Activated T-cell treated with anti-CD3 and anti-CD28 coated beads, Interleukin-2, amount 50 U/mL, for 24 hours (primary cell): ENCODE data around the gene SART3.
"Not testable (repeated sequence)": the region's sequence is repeated elsewhere in the genome, so short reads cannot be mapped to it uniquely, and the experiment has no call there.

Experiments used
- DNase-seq: peaks from one replicate; pipeline ENCODE4 v3.0.0-alpha.2; 2020
- H3K27ac Mint-ChIP-seq: 2 replicates; pipeline ENCODE4 v1.8.0; 2020; ENCODE audit warnings: mild to moderate bottlenecking, mixed read lengths
- H3K27me3 Mint-ChIP-seq: 2 replicates; pipeline ENCODE4 v1.8.0; 2020; ENCODE audit warnings: mixed read lengths
- H3K36me3 Mint-ChIP-seq: 2 replicates; pipeline ENCODE4 v1.8.0; 2020; ENCODE audit warnings: low read depth, mixed read lengths
- H3K4me1 Mint-ChIP-seq: 2 replicates; pipeline ENCODE4 v1.8.0; 2020; ENCODE audit warnings: low read depth, mixed read lengths
- H3K4me3 Mint-ChIP-seq: 2 replicates; pipeline ENCODE4 v1.8.0; 2020; ENCODE audit warnings: mild to moderate bottlenecking, moderate library complexity, mixed read lengths
- H3K9me3 Mint-ChIP-seq: 2 replicates; pipeline ENCODE4 v1.8.0; 2020; ENCODE audit warnings: mixed read lengths

SART3 gene

DNA sequence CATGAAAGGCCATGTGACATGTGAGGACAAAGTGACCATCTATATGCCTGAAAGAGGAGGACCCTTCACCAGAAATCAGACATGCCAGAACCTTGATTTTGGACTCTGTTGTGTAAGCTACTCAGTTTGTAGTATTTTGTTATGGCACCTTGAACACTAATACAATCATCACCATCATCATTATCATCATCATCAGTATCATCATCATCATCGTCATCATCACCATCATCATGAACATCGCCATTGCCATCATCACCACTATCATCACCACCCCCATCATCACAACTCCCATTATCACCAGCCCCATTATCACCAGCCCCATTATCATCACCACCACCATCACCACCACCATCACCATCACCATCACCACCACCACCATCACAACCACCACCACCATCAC, 17.3 kb upstream of the SART3 start:
- H3K27ac Mint-ChIP-seq, result no peak overlapping the region
- no peak overlapping the region for H3K4me3 Mint-ChIP-seq
- H3K36me3 Mint-ChIP-seq, result no peaks in the 10 kb centered on the region
- no peak for DNase-seq
- peaks cover 7% of the 10 kb centered on the region for H3K9me3 Mint-ChIP-seq
- H3K4me1 Mint-ChIP-seq, result peaks cover 26% of the 10 kb centered on the region
- no peaks in the 10 kb centered on the region for H3K27me3 Mint-ChIP-seq

DNA sequence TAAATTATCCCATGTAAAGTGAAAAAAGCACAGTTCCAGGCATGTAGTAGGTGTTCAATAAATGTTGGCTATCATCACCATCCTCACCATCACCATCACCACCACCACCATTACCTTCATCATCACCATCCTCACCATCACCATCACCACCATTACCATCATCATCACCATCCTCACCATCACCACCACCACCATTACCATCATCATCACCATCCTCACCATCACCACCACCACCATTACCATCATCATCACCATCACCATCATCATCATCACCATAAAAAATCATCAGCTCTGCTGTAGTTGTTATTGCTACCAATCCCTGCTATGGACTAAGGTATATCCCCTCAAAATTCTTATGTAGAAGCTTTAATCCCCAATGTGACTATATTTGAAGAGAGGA, 16.5 kb upstream of the SART3 start:
- H3K4me1 Mint-ChIP-seq, result peaks cover 34% of the 10 kb centered on the region
- H3K27me3 Mint-ChIP-seq, result no peaks in the 10 kb centered on the region
- H3K9me3 Mint-ChIP-seq, result peaks cover 7% of the 10 kb centered on the region
- no peak for DNase-seq
- no peak overlapping the region for H3K27ac Mint-ChIP-seq
- no peak overlapping the region for H3K4me3 Mint-ChIP-seq
- H3K36me3 Mint-ChIP-seq, result no peaks in the 10 kb centered on the region

DNA sequence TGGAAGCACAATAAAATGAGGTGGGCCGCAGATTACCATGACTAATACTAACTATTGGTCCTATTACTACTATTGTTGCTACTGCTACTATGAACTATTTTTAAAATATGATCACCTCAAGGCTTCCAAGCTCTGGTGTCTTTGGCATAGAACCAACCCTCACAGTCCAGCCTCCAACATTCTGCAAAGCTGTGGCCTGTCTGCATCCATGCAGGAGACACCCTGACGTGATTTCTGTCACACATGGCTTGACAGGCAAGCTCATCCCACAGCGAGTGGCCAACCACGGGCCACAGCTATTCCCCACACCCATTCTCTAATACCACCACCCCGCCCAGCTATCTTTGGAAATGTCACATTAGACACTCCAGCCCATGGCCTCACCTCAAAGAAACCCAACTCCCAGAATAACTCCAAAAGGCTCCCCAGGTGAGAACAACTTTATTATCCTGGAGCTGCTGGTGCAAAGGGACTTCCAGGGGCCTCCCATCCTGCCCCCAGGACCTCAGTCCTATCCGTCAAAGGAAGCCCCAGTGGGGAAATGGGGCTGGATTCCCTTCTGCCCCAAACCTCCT, 15.8 kb upstream of the SART3 start:
- Mint-ChIP-seq H3K36me3 (no peaks in the 10 kb centered on the region), H3K9me3 (peaks cover 7% of the 10 kb centered on the region), H3K4me1 (peaks cover 41% of the 10 kb centered on the region), H3K27ac (no peak overlapping the region), H3K4me3 (no peak overlapping the region), H3K27me3 (no peaks in the 10 kb centered on the region)
- peak; percentile 21 for DNase-seq

DNA sequence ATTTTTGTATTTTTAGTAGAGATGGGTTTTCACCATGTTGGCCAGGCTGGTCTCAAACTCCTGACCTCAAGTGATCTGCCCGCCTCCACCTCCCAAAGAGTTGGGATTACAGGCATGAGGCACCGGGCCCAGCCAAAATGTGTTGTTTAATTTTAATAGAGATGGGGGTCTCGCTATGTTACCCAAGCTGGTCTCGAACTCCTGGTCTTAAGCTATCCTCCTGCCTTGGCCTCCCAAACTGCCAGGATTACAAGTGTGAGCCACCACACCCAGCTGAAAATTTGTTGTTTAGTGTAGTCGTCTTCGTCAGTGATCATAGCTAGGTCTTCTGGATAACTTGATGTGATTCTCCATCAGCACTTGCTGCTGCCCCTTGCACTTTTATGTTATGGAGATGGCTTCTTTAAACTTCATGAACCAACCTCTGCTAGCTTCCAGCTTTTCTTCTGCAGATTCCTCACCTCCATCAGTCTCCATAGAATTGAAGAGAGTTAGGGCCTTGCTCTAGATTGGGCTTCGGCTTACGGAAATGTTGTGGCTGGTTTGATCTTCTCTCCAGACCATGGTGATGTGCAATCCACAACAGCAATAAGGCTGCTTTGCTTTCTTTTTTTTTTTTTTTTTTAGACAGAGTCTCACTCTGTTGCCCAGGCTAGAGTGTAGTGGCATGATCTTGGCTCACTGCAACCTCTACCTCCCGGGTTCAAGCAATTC, 14.4 kb upstream of the SART3 start:
- no peak overlapping the region for H3K4me3 Mint-ChIP-seq
- peaks cover 52% of the 10 kb centered on the region for H3K4me1 Mint-ChIP-seq
- H3K36me3 Mint-ChIP-seq, result peaks cover 7% of the 10 kb centered on the region
- peak overlapping the region; percentile 11 for H3K27ac Mint-ChIP-seq
- DNase-seq, result peak; percentile 16
- no peaks in the 10 kb centered on the region for H3K27me3 Mint-ChIP-seq
- peaks cover 7% of the 10 kb centered on the region for H3K9me3 Mint-ChIP-seq

DNA sequence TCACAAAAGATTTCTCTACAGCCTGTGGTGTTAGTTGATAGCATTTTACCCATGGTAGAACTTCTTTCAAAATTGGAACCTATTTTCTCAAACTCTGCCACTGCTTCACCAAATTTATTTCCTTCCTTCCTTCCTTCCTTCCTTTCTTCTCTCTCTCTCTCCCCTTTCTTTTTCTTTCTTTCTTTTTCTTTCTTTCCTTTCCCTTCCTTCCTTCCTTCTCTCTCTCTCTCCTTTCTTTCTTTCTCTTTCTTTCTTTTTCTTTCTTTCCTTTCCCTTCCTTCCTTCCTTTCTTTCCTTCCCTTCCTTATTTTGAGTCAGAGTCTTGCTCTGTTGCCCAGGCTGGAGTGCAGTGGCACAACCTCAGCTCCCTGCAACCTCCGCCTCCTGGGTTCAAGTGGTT, 13.3 kb upstream of the SART3 start:
- not testable (repeated sequence) for H3K9me3 Mint-ChIP-seq, H3K4me3 Mint-ChIP-seq, DNase-seq, H3K27ac Mint-ChIP-seq, H3K27me3 Mint-ChIP-seq
- Mint-ChIP-seq H3K36me3 (peaks cover 18% of the 10 kb centered on the region), H3K4me1 (peaks cover 62% of the 10 kb centered on the region)

DNA sequence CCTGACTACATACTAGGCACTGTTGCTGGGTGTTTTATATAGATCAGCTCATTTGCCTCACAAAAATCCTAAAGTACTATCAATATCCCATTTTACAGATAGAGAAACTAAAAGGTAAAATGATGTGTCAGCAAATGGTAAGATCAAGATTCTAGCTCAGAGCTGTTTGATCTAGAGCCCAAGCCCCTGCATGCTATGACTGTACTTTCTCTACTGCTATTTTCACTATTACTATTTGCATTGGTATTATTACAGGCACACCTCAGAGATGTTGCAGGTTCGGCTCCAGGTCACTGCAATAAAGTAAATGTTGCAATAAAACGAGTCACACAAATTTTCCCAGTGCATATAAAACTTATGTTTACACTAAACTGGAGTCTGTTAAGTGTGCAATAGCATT, 12.3 kb upstream of the SART3 start:
- Mint-ChIP-seq H3K9me3 (no peaks in the 10 kb centered on the region), H3K36me3 (peaks cover 26% of the 10 kb centered on the region), H3K27me3 (no peaks in the 10 kb centered on the region), H3K4me3 (no peak overlapping the region), H3K27ac (peak overlapping the region; percentile 81), H3K4me1 (peaks cover 72% of the 10 kb centered on the region)
- peak; percentile 20 for DNase-seq

DNA sequence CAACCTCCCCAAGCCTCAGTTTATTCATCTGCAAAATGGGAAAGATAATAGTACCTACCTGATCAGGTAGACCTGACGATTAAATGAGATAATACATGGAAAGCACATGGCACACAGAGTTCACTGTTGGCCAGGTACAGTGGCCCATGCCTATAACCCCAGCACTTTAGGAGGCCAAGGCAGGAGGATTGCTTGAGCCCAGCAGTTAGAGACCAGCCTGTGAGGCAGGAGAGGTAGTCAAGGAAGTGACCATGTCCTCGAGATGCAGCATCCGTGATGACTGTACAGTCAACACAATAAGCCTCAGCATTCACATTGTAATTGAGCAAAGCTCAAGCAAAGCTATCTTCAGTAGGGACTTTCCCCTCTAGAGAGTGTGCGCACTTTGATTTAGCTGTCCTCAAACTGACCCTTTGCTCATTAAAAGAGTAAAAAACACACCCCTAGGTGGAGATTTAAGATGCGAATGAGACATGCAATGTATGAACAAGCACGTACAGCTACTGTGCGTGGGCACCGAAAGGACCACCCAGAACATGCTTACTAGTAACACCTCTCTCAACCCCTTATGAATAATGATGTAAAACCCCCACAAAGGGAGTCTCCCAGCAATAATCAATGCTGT, 11.3 kb upstream of the SART3 start:
- H3K27me3 Mint-ChIP-seq, result no peaks in the 10 kb centered on the region
- H3K4me3 Mint-ChIP-seq, result no peak overlapping the region
- peaks cover 37% of the 10 kb centered on the region for H3K36me3 Mint-ChIP-seq
- DNase-seq, result peak; percentile 28
- H3K9me3 Mint-ChIP-seq, result no peaks in the 10 kb centered on the region
- H3K4me1 Mint-ChIP-seq, result peaks cover 82% of the 10 kb centered on the region
- peak overlapping the region; percentile 81 for H3K27ac Mint-ChIP-seq

DNA sequence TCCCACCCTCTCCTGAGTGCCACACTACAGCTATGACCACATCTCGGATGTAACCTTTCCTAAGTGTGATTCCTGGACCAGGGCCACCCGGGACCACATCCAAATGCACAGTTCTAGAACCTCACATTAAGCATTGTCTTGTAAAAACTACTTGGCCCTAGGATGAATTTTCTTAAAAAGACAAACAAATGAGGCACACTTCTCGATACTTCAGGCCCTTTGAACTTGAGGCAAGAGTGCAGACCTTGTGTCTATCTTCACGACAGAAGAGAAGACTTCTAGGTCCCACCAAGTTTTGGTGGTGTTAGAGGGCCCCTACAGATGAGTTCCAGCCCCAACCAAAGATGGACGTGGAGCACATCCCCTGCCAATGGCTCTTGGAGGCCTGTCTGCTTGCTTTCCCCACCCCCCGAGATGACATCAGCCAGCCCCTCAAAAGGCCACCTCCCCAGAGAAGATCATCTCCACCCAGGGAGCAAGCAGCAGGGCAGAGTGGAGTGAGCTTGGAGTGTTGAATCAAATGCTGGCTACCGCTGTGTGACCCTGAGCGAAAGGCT, 10.7 kb upstream of the SART3 start:
- no peaks in the 10 kb centered on the region for H3K27me3 Mint-ChIP-seq
- DNase-seq, result peak; percentile 22
- peaks cover 43% of the 10 kb centered on the region for H3K36me3 Mint-ChIP-seq
- H3K4me3 Mint-ChIP-seq, result no peak overlapping the region
- peaks cover 88% of the 10 kb centered on the region for H3K4me1 Mint-ChIP-seq
- H3K27ac Mint-ChIP-seq, result no peak overlapping the region
- no peaks in the 10 kb centered on the region for H3K9me3 Mint-ChIP-seq

DNA sequence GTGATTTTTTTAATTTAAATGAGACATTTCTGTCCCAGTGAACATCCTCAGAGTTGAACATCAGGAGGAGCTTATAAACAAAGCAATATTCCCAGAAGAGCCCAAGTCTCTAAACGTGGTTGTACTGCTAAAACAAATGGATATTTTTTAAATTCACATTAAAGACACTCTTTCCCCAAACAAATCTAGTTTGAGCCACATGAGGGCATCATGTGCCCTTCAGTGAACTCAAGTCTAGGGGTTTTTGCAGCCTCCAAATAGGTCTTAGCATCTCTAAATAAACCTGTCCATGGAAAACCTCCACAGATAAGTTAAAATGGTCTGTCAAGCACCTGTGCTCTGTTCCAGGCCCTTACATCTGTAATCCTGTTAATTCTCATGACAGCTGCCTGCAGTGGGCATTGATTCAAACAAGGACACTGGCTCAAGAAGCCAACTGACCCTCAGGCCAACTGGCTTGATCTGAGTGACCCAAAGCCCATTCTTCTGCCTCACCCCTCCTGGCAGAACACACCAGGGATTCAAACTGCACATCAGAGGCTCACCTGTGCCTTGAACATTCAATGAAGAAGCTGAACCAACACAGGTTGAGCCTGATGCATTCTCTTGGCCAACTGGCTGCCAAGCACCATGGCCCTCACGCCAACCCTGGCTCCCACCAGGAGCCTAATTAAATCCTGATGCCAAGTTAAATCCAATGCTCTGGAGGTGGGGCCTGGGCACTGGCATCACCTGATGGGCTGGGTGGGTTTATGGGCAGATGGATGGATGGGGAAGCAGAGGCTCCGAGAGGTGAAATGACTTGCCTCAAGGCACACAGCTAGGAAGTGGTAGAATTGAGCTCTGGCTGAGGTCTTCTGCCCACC, 10.0 kb upstream of the SART3 start:
- Mint-ChIP-seq H3K36me3 (peaks cover 50% of the 10 kb centered on the region), H3K9me3 (no peaks in the 10 kb centered on the region), H3K27me3 (no peaks in the 10 kb centered on the region), H3K4me3 (no peak overlapping the region), H3K4me1 (peaks cover 90% of the 10 kb centered on the region), H3K27ac (no peak overlapping the region)
- peak; percentile 28 for DNase-seq

DNA sequence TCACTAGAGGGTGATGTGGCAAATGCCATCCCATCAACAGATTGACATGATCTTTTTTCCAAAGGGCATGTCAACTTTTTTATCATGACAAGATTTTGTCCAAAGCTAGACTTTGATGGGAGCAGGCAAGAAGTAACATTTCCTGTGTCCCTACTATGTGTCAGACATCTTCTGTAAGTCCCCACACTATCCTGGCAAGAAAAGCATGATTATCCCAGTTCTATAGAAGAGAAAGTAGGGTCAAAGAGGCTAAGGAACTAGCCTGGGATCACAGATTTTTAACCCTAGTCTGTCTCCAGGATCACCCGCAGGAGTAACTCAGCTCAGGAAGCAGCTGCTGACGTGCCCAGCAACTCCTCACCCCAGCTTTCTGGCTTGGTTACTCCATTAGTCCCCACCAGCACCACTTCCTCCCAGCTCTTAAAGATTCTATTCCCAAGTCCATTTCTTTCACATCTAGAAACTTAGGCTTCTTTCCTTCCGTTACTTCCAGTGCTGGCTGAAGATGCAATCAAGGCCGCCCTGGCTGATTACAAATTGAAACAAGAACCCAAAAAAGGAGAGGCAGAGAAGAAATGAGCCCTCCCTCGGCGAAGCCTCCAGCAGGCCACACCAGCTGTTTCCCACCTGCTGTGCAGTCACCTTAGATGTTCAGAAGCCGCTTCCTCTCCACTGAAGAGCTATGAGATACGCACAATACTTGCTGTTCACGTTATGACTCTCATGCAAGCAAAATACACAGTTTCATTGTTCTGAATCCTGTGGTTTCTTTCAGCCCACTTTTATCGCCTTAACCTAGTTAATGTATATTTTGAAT, 7.6 kb upstream of the SART3 start:
- peaks cover 92% of the 10 kb centered on the region for H3K4me1 Mint-ChIP-seq
- H3K27ac Mint-ChIP-seq, result peak overlapping the region; percentile 94
- no peaks in the 10 kb centered on the region for H3K9me3 Mint-ChIP-seq
- H3K36me3 Mint-ChIP-seq, result peaks cover 74% of the 10 kb centered on the region
- H3K4me3 Mint-ChIP-seq, result peak overlapping the region; percentile 61
- DNase-seq, result peak; percentile 68
- no peaks in the 10 kb centered on the region for H3K27me3 Mint-ChIP-seq

DNA sequence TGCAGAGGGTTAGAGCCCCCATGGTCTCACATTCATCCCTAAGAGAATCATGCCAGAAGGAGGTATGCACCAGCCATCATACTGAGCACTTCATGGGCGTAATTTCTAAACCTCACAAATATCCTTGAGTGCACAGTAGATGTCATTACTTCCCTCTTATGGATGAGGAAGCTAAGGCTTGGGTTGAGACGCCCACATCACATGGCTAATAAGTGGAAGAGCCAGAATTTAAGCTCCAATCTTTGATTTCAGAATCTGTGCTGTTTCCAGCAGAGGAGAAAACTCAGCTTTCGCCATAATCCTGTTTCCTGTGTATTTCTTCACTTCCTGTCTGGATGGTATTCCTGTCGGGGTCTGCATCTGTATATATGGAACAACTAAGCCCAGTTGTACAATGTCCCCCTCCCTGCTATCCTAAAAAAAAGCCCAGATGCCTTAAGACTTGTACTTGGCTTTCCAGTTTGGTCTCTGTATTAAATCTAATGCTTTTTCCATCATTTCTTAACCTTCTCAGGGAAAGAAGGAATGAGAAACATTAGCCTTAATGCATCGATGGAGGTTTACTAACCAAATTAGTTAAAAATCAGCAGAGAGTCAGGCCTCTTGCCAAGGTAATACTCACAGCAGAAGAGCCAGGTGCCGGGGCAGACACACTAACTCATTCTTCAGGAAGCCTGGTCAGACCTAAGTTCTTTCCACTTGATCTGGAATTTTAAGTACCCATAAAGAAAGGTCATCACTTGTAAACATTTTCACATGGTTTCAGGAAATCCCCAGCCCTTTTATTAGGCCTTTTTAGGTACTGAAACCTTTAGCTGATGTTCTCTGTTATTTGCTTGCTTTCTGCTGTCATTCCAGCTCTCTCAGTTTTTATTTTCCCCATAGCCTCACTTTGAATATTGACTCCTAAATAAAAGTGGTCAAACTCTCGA, 6.7 kb upstream of the SART3 start:
- H3K36me3 Mint-ChIP-seq, result peaks cover 80% of the 10 kb centered on the region

DNA sequence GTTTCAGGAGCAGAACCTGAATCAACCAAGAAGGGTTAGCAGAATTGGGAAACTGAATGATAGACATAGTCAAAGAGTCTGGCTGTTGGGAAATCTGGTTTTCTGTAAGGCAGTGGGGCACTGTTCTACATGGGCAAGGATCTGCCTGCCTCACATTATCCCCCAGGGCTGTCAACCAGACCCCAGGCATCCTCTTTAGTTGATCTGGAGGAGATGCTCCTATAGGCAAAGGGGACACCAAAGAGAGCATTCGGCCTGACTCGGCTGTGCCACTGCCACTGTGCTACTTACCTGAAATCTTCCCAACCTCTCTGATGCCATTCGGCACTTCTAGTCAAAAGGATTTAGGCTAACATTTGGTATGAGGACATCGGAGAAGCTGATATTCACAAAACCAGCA, 5.5 kb upstream of the SART3 start:
- H3K4me1 Mint-ChIP-seq, result peaks cover 80% of the 10 kb centered on the region
- no peaks in the 10 kb centered on the region for H3K9me3 Mint-ChIP-seq
- DNase-seq, result no peak
- peaks cover 84% of the 10 kb centered on the region for H3K36me3 Mint-ChIP-seq
- H3K27me3 Mint-ChIP-seq, result no peaks in the 10 kb centered on the region
- H3K4me3 Mint-ChIP-seq, result no peak overlapping the region
- peak overlapping the region; percentile 80 for H3K27ac Mint-ChIP-seq

More for the DNA sequence above, 6.7 kb upstream of the SART3 start:
- no peaks in the 10 kb centered on the region for H3K27me3 Mint-ChIP-seq
- peak overlapping the region; percentile 94 for H3K27ac Mint-ChIP-seq
- H3K9me3 Mint-ChIP-seq, result no peaks in the 10 kb centered on the region
- no peak for DNase-seq
- peaks cover 90% of the 10 kb centered on the region for H3K4me1 Mint-ChIP-seq
- no peak overlapping the region for H3K4me3 Mint-ChIP-seq

DNA sequence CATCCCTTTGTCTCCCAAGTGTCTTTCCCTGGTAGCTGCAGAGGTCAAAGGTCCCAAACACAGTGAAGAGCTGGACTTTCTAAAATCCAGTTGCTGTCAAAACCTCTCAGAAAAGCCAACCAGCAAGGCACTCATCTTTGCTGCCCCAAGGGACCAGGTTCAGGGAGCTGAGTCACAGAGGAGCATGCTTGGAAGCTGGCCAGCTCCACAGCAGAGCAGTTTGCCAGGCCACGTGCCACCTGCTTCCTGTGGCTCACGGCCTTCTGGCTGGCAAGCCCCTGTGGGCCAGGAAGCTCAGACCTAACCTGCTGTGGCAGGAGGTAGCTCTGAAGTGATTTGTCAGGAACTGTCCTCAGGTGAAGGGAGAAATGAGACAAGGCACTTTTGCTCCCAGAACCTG, 5.0 kb upstream of the SART3 start:
- Mint-ChIP-seq H3K27ac (peak overlapping the region; percentile 80), H3K27me3 (no peaks in the 10 kb centered on the region), H3K4me1 (peaks cover 79% of the 10 kb centered on the region), H3K9me3 (no peaks in the 10 kb centered on the region), H3K4me3 (no peak overlapping the region), H3K36me3 (peaks cover 86% of the 10 kb centered on the region)
- DNase-seq, result peak; percentile 69
